Tibial nerve (tissue), 4 donors: ENCODE measurements around the gene RTP3. TPM values are rescaled to one million over a fixed set of nuclear protein-coding genes. Genes with fewer than 3 reads are reported as not detected.

Source experiments
- DNase-seq, 2 donors: peaks; one replicate each; pipeline ENCODE4 v3.0.0-alpha.2; 2019; ENCODE audit warnings: low spot score in 2 of 2
- H3K27ac ChIP-seq, 4 donors: fragments of 200-600 bp; sonication (generic) in 3 of 4; one replicate each; pipeline ENCODE4 v1.5.1; 2017 to 2019; ENCODE audit warnings: mild to moderate bottlenecking in 1 of 4
- H3K27me3 ChIP-seq, 2 donors: fragments of 200-600 bp; sonication (generic) in 1 of 2; one replicate each; pipeline versions ENCODE4 v1.5.1 to v1.6.0; 2017 to 2019
- H3K36me3 ChIP-seq, 3 donors: fragments of 200-600 bp; sonication (generic); one replicate each; pipeline ENCODE4 v1.5.1; 2018 to 2019
- H3K4me1 ChIP-seq, 4 donors: fragments of 200-600 bp; sonication (generic) in 3 of 4; one replicate each; pipeline ENCODE4 v1.5.1; 2017 to 2019
- H3K4me3 ChIP-seq, 4 donors: fragments of 200-600 bp; sonication (generic) in 3 of 4; one replicate each; pipeline ENCODE4 v1.5.1; 2017 to 2019; ENCODE audit warnings: mild to moderate bottlenecking in 1 of 4, moderate library complexity in 1 of 4
- H3K9me3 ChIP-seq, 4 donors: fragments of 200-600 bp; sonication (generic) in 3 of 4; one replicate each; pipeline ENCODE4 v1.5.1; 2017 to 2019
- EP300 ChIP-seq, 2 donors: sonication (generic); formaldehyde crosslinking; IDR thresholded peaks; one replicate each; pipeline ENCODE4 v1.6.1; 2017; ENCODE audit warnings: antibody characterized with exemption in 2 of 2, mild to moderate bottlenecking in 1 of 2
- POLR2A ChIP-seq, 2 donors: fragments of 450-650 bp; IDR thresholded peaks; one replicate each; pipeline ENCODE4 v1.6.1; 2017; ENCODE audit warnings: antibody characterized with exemption in 2 of 2, mild to moderate bottlenecking in 2 of 2, moderate library complexity in 2 of 2
- WGBS, 2 donors: methylation state at CpG; one replicate each; pipeline ENCODE4 v1.1.5; 2018; 5-methylcytosine and 5-hydroxymethylcytosine counted together
- total RNA-seq, 4 donors: library from RNA; depleted of rRNA; stranded (reverse); fragments of >200 nt; gene quantifications; one replicate each; pipeline ENCODE4 v1.1.0, GENCODE V29; 2016
- TF ChIP-seq, protein P1 (sequence below), 5 experiments: fragments of 200-600 bp in 3 of 5; fragments of 450-650 bp in 2 of 5; sonication (generic) in 3 of 5; IDR thresholded peaks; one replicate each; pipeline ENCODE4 v1.5.1; 2016 to 2019; ENCODE audit warnings: antibody characterized with exemption in 5 of 5, mild to moderate bottlenecking in 3 of 5, moderate library complexity in 2 of 5

Gene RTP3
- total RNA-seq, 4 donors from 2014 or later = not detected

DNA sequence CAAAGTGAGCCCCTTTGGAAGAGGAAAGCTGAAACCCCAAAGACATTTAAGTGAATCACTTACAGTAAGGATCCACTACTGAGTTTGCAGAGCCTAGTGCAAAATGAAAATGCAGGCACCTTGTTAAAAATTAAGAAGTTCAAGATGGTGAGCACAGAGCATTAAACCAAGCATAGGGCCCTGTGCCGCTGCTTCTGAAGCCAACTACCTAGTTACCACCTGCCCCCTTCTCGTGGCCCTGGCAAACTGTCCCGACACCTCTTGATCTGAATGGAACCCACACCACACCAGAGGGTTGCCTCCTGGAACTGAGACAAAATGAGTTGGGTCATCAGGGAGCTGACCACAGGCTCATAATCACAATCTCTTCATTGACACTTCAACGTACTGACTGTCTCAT is 42.8 kb downstream of the RTP3 start:
- DNase-seq = no peak
- 90 to 92% methylated on average over 4 of the region's 4 CpGs for WGBS, 2 donors
- H3K27me3 ChIP-seq = peaks cover 0 to 4% of the 10 kb centered on the region in 2 donors
- TF ChIP-seq POLR2A (IDR thresholded peaks at IDR 0.05) = no peak
- no peak for TF ChIP-seq EP300 (IDR thresholded peaks at IDR 0.05)
- TF ChIP-seq, protein P1, sequence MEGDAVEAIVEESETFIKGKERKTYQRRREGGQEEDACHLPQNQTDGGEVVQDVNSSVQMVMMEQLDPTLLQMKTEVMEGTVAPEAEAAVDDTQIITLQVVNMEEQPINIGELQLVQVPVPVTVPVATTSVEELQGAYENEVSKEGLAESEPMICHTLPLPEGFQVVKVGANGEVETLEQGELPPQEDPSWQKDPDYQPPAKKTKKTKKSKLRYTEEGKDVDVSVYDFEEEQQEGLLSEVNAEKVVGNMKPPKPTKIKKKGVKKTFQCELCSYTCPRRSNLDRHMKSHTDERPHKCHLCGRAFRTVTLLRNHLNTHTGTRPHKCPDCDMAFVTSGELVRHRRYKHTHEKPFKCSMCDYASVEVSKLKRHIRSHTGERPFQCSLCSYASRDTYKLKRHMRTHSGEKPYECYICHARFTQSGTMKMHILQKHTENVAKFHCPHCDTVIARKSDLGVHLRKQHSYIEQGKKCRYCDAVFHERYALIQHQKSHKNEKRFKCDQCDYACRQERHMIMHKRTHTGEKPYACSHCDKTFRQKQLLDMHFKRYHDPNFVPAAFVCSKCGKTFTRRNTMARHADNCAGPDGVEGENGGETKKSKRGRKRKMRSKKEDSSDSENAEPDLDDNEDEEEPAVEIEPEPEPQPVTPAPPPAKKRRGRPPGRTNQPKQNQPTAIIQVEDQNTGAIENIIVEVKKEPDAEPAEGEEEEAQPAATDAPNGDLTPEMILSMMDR (IDR thresholded peaks at IDR 0.05) = no peak
- H3K4me1 ChIP-seq = peaks cover 0 to 11% (median 4%) of the 10 kb centered on the region in 4 donors
- H3K9me3 ChIP-seq = no peaks in the 10 kb centered on the region
- no peaks in the 10 kb centered on the region for H3K36me3 ChIP-seq
- H3K4me3 ChIP-seq = no peak overlapping the region
- H3K27ac ChIP-seq = no peak overlapping the region

DNA sequence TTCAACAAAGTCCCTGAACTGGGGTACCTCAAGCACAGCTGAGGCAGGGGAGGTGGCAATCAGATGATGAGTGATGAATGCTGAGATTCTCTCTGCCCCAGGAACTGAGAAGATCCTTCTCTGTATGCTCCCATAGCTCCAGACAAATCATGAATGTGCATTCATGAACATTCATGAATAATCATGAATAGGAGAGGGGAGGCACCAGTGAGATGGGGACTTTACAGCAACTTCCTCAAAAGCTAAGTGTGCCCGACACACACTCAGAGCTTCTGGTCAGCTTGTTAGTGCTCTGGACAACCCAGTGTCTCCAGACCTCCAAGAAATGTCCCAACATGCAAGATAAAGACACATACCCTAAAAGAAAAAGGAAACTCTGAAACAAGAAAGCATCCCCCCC is 44.1 kb downstream of the RTP3 start:
- 40 to 44% methylated on average over 1 of the region's 1 CpG for WGBS, 2 donors

DNA sequence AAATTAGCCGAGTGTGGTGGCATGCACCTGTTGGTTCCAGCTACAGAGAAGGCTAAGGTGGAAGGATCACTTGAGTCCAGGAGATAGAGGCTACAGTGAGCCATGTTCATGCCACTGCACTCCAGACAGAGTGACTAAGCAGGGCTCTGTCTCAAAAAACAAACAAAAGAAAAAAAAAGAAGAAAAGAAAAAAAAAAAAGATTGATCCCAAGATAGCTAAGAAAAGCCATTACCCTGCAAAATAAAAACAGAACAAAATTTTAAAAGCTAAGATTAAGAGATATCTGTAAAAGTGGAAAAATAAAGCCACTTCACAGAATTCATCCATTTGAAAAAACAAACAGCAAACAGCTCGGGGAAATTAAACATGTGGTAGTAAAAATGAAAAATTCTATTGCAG is 44.6 kb downstream of the RTP3 start:
- Histone ChIP-seq H3K27ac (no peak overlapping the region), H3K27me3 (peaks cover 0 to 4% of the 10 kb centered on the region in 2 donors), H3K36me3 (no peaks in the 10 kb centered on the region), H3K4me1 (peaks cover 0 to 11% (median 4%) of the 10 kb centered on the region in 4 donors), H3K9me3 (no peaks in the 10 kb centered on the region), H3K4me3 (no peak overlapping the region)
- DNase-seq = no peak
- TF ChIP-seq POLR2A (IDR thresholded peaks at IDR 0.05) (no peak), EP300 (IDR thresholded peaks at IDR 0.05) (no peak)
- TF ChIP-seq, protein P1 (IDR thresholded peaks at IDR 0.05) = no peak
- 75 to 79% methylated on average over 2 of the region's 2 CpGs for WGBS, 2 donors

More for the DNA sequence above, 44.1 kb downstream of the RTP3 start:
- no peak for DNase-seq
- H3K4me1 ChIP-seq = peaks cover 0 to 11% (median 4%) of the 10 kb centered on the region in 4 donors
- no peak overlapping the region for H3K27ac ChIP-seq
- H3K4me3 ChIP-seq = no peak overlapping the region
- TF ChIP-seq, protein P1 (IDR thresholded peaks at IDR 0.05) = no peak
- TF ChIP-seq EP300 (IDR thresholded peaks at IDR 0.05) = no peak
- TF ChIP-seq POLR2A (IDR thresholded peaks at IDR 0.05) = no peak
- H3K27me3 ChIP-seq = peaks cover 0 to 4% of the 10 kb centered on the region in 2 donors
- no peaks in the 10 kb centered on the region for H3K9me3 ChIP-seq
- H3K36me3 ChIP-seq = no peaks in the 10 kb centered on the region

DNA sequence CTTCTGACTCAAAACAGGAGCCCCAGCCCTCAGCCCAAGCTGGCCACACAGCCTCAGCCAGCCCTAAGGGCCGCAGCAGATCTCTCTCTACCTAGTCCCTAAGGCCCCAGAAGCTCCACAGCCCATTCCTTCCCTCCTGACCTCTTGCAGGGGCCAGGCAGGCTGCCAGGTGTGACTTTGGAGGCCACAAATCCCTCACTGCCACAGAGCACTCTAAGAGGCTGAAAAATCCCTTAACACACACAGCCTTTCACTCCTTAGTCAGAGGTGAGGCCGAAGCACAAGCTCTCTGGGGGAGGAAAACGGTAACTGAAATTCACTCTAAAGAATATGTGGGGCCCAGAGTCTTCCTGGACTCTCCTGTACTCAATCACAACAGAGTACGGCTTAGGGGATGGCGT is 45.0 kb downstream of the RTP3 start:
- DNase-seq = no peak
- TF ChIP-seq, protein P1 (IDR thresholded peaks at IDR 0.05) = no peak
- TF ChIP-seq POLR2A (IDR thresholded peaks at IDR 0.05) (no peak), EP300 (IDR thresholded peaks at IDR 0.05) (no peak)
- peaks cover 0 to 11% (median 4%) of the 10 kb centered on the region in 4 donors for H3K4me1 ChIP-seq
- no peak overlapping the region for H3K4me3 ChIP-seq
- H3K9me3 ChIP-seq = no peaks in the 10 kb centered on the region
- no peaks in the 10 kb centered on the region for H3K36me3 ChIP-seq
- 73 to 79% methylated on average over 4 to 5 of the region's 5 CpGs for WGBS, 2 donors
- no peak overlapping the region for H3K27ac ChIP-seq
- peaks cover 0 to 4% of the 10 kb centered on the region in 2 donors for H3K27me3 ChIP-seq

DNA sequence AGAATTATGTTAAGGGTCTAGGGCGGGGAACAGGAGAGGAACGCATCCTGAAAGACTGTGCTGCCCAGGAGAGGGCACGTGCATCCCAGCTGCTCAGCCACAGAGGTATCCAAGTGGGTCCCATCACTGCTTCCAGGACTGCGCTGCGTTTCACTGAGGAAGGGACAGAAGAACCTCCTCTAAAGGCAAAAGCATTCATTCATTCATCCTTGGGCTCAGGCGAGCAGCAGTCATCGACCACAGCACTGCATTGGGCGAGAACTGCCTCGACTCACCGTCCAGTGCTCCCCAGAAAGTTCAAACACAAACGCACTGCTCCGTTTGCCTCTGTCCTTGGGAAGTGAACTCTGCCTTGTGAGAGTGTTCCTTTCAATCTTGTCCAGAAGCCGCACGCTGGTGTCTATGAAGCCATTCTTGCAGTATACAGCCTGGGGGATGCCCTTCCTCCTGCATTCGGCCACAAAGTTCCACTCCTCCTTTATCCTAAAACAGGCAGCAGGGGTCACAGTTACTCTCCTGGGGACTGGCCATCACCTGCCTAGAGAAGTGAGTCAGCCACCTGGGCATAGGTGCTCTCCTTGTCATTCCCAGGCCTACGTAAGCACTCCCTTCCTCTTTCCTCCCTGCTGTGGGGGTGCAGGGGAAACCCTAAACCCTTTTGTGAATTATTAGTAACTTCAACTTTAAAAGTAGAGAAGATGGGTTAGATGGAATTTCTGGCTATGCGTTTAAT is 47.2 kb downstream of the RTP3 start:
- no peak for TF ChIP-seq POLR2A (IDR thresholded peaks at IDR 0.05)
- no peak for TF ChIP-seq EP300 (IDR thresholded peaks at IDR 0.05)
- H3K27ac ChIP-seq = no peak overlapping the region
- H3K36me3 ChIP-seq = no peaks in the 10 kb centered on the region
- H3K4me3 ChIP-seq = no peak overlapping the region
- peaks cover 0 to under 1% (median 0%) of the 10 kb centered on the region in 4 donors for H3K4me1 ChIP-seq
- 75 to 83% methylated on average over 17 of the region's 17 CpGs for WGBS, 2 donors
- DNase-seq = no peak
- no peaks in the 10 kb centered on the region for H3K9me3 ChIP-seq
- peaks cover 0 to 4% of the 10 kb centered on the region in 2 donors for H3K27me3 ChIP-seq
